ENCODE data around the gene CD164L2.

CD164L2 gene

GRCh38 chr1:27346991-27347624, 36.0 kb downstream of the CD164L2 start:
- no peak for DNase-seq (ENCODE audit: low read depth in 2 of 2)

DNA sequence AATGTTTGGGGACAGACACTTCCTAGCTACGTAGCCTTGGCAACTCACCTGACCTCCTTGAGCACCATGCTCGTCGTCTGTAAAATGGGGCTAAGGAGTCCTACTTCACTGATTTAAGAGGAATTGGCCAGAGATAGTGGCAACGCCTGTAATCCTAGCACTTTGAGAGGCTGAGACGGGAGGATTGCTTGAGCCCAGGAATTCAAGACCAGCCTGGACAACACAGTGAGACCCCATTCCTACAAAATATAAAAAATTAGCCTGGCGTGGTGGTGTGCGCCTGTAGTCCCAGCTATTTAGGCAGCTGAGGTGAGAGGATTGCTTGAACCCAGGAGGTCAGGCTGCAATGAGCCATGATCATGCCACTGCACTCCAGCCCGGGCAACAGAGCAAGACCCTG, 36.8 kb downstream of the CD164L2 start:
- no peak for DNase-seq (ENCODE audit: low read depth in 2 of 2)

- DNase-seq (ENCODE audit: low read depth in 2 of 2) = no peak
These were observed 37.9 kb downstream of the CD164L2 start for GRCh38 chr1:27345272-27345671.

GRCh38 chr1:27343639-27344025, 39.5 kb downstream of the CD164L2 start:
- DNase-seq (ENCODE audit: low read depth in 2 of 2) = no peak

GRCh38 chr1:27342778-27343638, 40.1 kb downstream of the CD164L2 start:
- DNase-seq (ENCODE audit: low read depth in 2 of 2) = no peak

GRCh38 chr1:27342391-27342777, 40.7 kb downstream of the CD164L2 start:
- no peak for DNase-seq (ENCODE audit: low read depth in 2 of 2)

DNA sequence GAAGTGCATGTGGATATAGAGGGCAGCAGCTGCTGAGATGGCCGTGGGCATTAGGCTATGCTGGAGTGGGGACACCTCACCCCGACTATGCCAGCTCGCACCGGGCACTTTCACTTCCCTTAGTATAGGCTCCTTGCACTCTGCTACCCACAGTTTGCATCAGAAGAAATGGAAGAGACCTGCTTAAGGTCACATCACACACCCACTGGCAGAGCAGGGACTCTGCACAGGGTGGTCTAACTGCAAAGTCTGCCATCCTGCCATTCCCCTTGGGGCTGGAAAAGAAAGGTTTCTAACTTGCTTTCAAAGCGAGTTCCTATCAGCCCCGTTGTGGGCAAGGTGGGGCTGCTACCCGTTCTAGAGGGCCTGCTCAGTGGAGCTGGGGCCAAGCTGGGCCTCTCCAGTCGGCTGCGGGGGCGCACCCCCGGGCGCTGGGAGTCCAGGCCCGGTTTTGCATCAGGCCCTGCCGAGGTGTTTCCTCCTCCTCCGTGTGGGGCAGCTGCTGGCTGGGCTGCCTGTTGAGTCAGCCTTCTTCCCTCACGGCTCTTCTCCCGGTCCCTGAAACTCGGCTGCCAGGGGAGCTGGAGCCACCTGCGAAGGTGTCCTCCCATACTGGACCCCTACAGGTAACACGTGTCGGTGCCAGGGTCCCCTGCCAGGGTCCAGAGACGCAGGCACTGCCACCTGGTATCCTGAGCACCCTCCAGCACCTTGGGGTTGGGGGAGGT, 41.4 kb downstream of the CD164L2 start, which contains the start of gene SYTL1:
TSS of gene SYTL1 (plus strand) at position 498 of the 728 bp plus-strand sequence. CDS start 3,313 bp downstream, outside the sequence.
- peak; percentile 39 to 49 for DNase-seq (ENCODE audit: low read depth in 2 of 2)

- no peak for DNase-seq (ENCODE audit: low read depth in 2 of 2)
These were observed 43.9 kb downstream of the CD164L2 start for GRCh38 chr1:27339213-27339612.

DNA sequence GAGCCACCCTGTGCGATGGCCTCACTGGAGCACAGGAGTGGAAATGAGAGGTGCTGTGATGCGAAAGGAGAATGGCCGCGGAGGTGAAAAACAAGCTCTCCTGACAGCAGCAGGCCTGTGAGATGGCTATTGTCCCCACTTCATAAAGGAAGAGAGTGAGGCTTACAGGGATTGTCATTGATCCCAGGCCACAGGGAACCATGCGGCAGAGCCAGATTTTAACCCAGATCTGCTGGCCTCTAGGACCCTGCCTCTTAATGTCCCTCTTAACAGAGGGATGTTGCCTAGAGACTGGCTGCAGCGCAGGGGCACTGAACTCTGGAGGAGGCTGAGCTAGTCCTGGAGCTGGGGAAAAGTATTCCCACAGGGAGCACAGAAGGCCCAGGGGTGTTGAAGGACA, 44.4 kb downstream of the CD164L2 start:
- no peak for DNase-seq (ENCODE audit: low read depth in 2 of 2)

DNA sequence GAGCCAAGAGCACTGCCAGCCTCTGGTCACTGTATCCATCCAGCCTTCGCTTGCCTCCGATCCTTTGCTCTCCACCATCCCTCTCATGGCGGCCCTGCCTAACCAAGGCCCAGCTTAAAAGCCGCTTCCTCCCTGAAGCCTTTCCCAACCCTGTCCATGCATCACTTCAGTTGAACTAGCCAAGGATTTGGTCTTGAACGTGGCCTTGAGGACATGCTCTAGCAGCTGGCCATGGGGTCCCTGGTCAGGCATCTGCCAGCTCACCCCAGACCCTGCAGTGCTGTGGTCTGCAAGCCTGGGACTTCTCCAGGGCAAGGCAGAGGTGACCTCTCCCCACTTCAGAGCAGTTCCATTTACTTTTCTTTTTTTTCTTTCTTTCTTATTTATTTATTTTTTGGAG, 46.4 kb downstream of the CD164L2 start:
- DNase-seq (ENCODE audit: low read depth in 2 of 2) = no peak

DNA sequence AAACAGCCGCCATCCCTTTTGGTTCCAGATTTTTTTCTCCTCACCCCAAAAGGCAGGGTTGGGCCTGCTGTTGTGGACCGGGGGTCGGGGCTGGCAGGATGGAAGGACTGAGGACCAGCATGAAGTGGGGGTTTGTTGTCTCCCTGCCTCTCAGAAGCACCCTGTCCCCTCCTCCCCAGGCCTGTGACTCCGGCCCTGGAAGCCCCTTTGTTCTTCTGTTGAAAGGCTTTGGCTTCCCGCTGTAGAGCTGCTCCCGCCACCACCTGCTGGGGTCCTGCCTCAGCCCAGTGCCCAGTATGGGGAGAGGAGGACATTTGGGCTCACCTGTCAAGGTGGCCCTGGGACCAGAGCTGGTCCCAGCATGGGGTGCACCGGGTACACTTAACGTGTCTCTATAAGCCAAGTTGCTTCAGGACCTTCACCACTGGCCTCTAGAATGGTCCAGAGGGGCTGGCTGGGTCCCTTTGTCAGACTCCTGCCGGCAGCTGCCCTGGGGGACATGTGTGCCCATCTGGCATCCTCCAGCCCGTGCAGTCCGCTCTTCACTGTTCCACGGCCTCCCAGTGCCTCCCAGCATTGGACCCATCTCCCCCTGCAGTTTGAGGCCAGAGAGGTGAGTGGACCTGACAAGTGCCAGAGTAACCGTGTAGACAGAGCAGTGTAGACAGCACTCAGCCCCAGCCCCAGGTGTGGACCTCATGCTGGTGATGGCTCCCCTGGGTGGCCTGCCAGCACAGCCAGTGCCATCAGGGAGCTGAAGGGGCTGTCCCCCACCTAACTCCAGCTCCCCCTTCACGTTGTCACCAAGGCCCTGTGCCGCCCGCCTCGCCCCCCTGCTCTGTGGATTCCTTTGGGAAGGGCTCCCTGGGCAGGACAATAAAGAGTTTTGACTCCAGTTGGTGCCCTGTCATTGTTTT, 47.4 kb downstream of the CD164L2 start:
- no peak for DNase-seq (ENCODE audit: low read depth in 2 of 2)

GRCh38 chr1:27333717-27334279, 49.3 kb downstream of the CD164L2 start:
- no peak for DNase-seq (ENCODE audit: low read depth in 2 of 2)

DNA sequence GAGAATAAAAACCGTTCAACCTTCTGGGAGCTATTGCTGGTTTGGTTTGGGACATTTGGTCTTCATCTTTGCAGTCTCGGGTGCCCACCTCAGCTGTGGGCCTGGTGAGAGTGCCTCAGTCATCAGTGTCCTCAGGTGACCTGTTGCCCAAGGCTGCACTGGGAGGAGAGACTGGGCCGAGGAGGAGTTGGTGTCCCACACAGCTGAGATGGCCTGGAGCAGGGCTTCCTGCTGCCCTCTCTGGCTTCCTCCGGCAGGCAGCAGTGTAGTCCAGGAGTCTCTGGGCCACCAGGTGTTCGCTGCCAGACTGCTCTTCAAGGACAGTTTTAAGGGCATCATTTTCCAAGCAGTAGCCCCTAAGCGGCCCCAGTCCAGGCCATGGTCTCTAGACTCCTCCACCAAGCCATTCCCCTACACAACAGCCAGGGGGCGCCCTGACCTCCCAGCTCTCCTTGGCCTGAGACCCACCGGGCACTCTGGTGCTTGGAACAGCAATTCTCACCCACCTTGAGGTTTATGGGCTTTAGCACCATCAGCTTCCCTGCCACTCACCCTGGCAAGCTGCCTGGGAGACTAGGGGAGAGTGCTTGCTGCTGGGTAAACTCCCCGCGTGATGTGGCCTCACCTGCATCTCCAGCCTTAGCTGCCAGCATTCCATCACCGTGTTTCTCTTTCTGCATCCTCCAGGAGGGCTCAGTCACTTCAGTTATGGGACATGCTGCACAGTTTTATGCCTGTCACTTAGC, 50.4 kb downstream of the CD164L2 start:
- DNase-seq (ENCODE audit: low read depth in 2 of 2) = no peak

- DNase-seq (ENCODE audit: low read depth in 2 of 2) = no peak
These were observed 51.2 kb downstream of the CD164L2 start for GRCh38 chr1:27331922-27332321.

DNA sequence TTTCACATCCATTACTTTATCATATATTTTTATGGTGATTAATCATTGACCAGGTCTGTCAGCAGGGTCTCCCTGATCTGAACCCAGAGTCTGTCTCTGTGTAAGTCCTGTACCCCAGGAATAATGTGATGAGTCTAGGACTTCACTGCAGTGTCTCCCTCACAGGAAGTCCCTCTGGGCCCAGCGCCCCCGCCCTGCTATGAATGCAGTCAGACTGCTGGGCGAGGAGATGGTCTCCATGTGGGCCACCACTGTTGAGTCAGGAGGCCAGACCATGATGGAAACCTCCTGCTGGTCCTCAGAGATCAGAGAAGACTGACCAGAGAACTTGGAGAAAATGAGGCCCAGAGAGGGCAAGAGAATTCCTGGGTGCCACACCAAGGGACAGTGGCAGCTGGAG, 51.7 kb downstream of the CD164L2 start:
- DNase-seq (ENCODE audit: low read depth in 2 of 2) = no peak

DNA sequence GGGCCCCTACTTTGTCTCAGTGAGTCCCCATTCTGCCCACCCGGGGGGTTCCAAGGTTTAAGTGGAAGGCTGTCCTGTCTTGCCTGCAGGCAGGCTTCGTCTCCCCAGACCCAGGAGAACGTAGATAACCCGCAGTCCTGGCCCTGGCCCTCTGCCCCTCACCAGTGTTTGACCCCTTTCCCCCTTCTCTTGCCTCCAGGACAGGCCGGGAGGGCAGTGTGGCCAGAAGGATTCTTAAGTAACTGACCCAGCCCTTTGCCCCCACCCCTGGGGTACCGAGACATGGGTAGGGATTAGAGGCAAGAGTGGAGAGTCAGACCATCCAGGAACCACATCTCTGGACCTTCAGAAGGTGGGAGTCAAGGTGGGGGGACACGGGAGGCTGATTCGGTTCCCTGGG, 52.3 kb downstream of the CD164L2 start:
- DNase-seq (ENCODE audit: low read depth in 2 of 2) = no peak

Data from fibroblast of skin of left quadriceps (primary cell).